Duodenal mucosa (tissue), 2 donors: ENCODE measurements around the gene C1orf56.
A peak's percentile ranks its signal among the peaks of the same experiment; 100 is the strongest.

Experiments used
- H3K27ac ChIP-seq: one replicate; pipeline ENCODE4 v1.7.0; 2013; ENCODE audit warnings: low read depth, low read length
- H3K27me3 ChIP-seq, 2 donors: one replicate each; pipeline ENCODE4 v1.7.0; 2013; ENCODE audit warnings: low read length in 2 of 2, control low read depth in 1 of 2; ENCODE audit not compliant: insufficient read depth in 2 of 2, control insufficient read depth in 1 of 2
- H3K36me3 ChIP-seq, 2 donors: one replicate each; pipeline ENCODE4 v1.7.0; 2013; ENCODE audit warnings: low read length in 2 of 2, control low read depth in 1 of 2; ENCODE audit not compliant: insufficient read depth in 2 of 2, control insufficient read depth in 1 of 2
- H3K4me1 ChIP-seq, 2 donors: one replicate each; pipeline ENCODE4 v1.7.0; 2013; ENCODE audit warnings: low read length in 2 of 2, control low read depth in 1 of 2; ENCODE audit not compliant: insufficient read depth in 2 of 2, control insufficient read depth in 1 of 2
- H3K4me3 ChIP-seq, 2 donors: one replicate each; pipeline ENCODE4 v1.7.0; 2013; ENCODE audit warnings: low read length in 2 of 2, low read depth in 1 of 2
- H3K9ac ChIP-seq, 2 donors: one replicate each; pipeline ENCODE4 v1.7.0; 2013; ENCODE audit warnings: low read length in 2 of 2, low read depth in 1 of 2
- H3K9me3 ChIP-seq, 2 donors: one replicate each; pipeline ENCODE4 v1.7.0; 2013; ENCODE audit warnings: low read length in 2 of 2, control low read depth in 1 of 2; ENCODE audit not compliant: control insufficient read depth in 1 of 2

Gene C1orf56

GRCh38 chr1:151006327-151007052 lies 41.1 kb upstream of the C1orf56 start, which contains the start of gene MINDY1:
TSS of gene MINDY1 (minus strand) at chr1:151006902. CDS start at chr1:151002617, 4,285 bp downstream.
- H3K9me3 ChIP-seq, result no peaks in the 10 kb centered on the region
- H3K9ac ChIP-seq, result peak within 1 kb of the TSS; percentile 92 to 93
- peak within 1 kb of the TSS; percentile 87 to 94 for H3K4me3 ChIP-seq
- no peaks in the 10 kb centered on the region for H3K27me3 ChIP-seq
- H3K36me3 ChIP-seq, result peaks cover 0 to 19% of the 10 kb centered on the region in 2 donors
- peaks cover 35 to 60% of the 10 kb centered on the region in 2 donors for H3K4me1 ChIP-seq
- peak within 1 kb of the TSS; percentile 82 for H3K27ac ChIP-seq

DNA sequence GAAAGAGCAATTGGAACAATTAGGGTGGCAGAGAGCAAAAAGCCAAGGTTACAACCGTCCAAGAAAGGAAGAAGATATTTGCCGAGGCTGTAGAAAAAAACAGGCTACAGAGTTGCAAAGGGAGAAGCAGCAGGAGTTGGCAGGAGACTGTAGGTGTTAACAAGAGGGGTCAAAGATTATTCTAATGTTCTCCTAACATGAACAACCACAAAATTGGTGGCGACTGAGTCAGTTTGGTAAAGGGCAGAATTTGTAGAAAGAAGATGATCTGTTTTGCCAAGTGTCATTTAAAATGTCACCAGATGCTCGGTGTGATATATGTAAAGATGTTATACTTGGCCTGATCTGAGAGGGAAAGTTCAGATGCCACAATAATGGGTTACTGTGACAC lies 39.7 kb upstream of the C1orf56 start:
- peaks cover 0 to 6% of the 10 kb centered on the region in 2 donors for H3K36me3 ChIP-seq
- no peaks in the 10 kb centered on the region for H3K9me3 ChIP-seq
- H3K27ac ChIP-seq, result peak overlapping the region; percentile 82
- peak overlapping the region; percentile 28 to 57 for H3K9ac ChIP-seq
- H3K27me3 ChIP-seq, result no peaks in the 10 kb centered on the region
- H3K4me3 ChIP-seq, result peak overlapping the region; percentile 87 to 94
- H3K4me1 ChIP-seq, result peaks cover 44 to 61% of the 10 kb centered on the region in 2 donors

- peaks cover 46 to 62% of the 10 kb centered on the region in 2 donors for H3K4me1 ChIP-seq
These were observed 39.0 kb upstream of the C1orf56 start, which contains the start of gene PRUNE1 for GRCh38 chr1:151008244-151009205. TSS of gene PRUNE1 (plus strand) at chr1:151008449. CDS start at chr1:151008633, 184 bp downstream.

DNA sequence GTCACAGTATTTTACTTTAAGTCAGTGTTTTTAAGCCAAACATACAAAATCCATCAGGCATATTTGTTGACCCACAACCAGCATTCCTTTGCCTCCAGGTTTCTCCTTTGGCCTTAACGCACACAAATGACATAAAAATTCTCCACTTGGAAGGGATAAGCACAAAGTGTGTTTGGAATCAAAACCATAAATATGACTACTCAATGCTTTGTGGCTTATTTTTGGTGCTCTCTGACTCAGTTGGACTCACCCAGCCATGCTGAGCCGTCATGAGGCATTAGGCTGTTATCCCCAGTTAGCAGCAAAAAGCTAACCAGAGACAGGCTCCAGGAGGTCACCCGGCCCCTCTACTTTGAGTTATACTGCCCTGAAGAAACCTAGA lies 38.4 kb upstream of the C1orf56 start:
- H3K36me3 ChIP-seq, result peaks cover 0 to 3% of the 10 kb centered on the region in 2 donors
- peaks cover 52 to 58% of the 10 kb centered on the region in 2 donors for H3K4me1 ChIP-seq
- H3K27ac ChIP-seq, result peak overlapping the region; percentile 22
- no peaks in the 10 kb centered on the region for H3K27me3 ChIP-seq
- H3K9me3 ChIP-seq, result no peaks in the 10 kb centered on the region
- H3K9ac ChIP-seq, result peak overlapping the region; percentile 92
- H3K4me3 ChIP-seq, result peak overlapping the region; percentile 87 to 94

More at GRCh38 chr1:151008244-151009205, 39.0 kb upstream of the C1orf56 start, which contains the start of gene PRUNE1:
- Histone ChIP-seq H3K27ac (peak within 1 kb of the TSS; percentile 82), H3K27me3 (no peaks in the 10 kb centered on the region), H3K9me3 (no peaks in the 10 kb centered on the region), H3K36me3 (peaks cover 0 to 3% of the 10 kb centered on the region in 2 donors), H3K4me3 (peak within 1 kb of the TSS; percentile 87 to 94), H3K9ac (peak within 1 kb of the TSS; percentile 92)

GRCh38 chr1:151009674-151010345 lies 37.7 kb upstream of the C1orf56 start:
- Histone ChIP-seq H3K27ac (no peak overlapping the region), H3K4me1 (peaks cover 55% of the 10 kb centered on the region in 2 donors), H3K9ac (peak overlapping the region; percentile 92), H3K9me3 (no peaks in the 10 kb centered on the region), H3K4me3 (peak overlapping the region; percentile 87 to 94), H3K36me3 (peaks cover 0 to 3% of the 10 kb centered on the region in 2 donors), H3K27me3 (no peaks in the 10 kb centered on the region)

- H3K4me1 ChIP-seq, result peaks cover 53 to 55% of the 10 kb centered on the region in 2 donors
These were observed 37.2 kb upstream of the C1orf56 start for GRCh38 chr1:151010346-151010726.

DNA sequence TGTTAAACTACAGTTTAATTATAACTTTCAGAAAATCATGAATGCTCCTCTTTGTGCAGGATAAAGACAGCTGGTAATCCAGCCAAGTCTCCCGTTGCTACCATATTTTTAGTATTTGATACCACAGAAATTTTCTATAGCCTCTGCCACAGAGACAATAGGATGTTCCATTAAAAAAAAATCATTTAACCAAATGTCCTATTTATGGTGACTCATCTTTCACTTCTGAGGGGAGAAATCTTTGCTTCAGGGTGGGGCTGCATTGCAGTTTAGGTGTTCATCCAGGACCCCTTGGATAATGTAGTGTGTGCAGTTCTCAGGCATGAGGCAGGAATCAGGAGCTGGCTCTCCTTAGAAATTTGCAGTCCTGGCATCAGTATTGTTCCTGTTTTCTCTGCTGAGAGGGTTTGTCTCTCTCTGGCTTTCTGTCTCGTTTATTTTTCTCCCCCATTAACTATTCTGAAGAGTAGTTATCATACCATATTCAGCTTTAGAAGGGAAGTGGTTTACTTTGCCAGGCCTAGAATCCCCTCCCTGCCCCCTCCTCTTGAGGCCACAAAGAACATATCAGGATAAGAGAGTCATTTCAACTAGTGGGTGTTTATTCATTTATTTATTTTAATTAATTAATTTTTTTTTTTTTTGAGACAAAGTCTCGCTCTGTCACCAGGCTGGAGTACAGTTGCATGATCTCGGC lies 36.2 kb upstream of the C1orf56 start:
- H3K27me3 ChIP-seq, result no peaks in the 10 kb centered on the region
- no peak overlapping the region for H3K9ac ChIP-seq
- no peak overlapping the region for H3K4me3 ChIP-seq
- H3K36me3 ChIP-seq, result peaks cover 0 to 3% of the 10 kb centered on the region in 2 donors
- no peak overlapping the region for H3K27ac ChIP-seq
- H3K4me1 ChIP-seq, result peaks cover 48 to 55% of the 10 kb centered on the region in 2 donors
- H3K9me3 ChIP-seq, result no peaks in the 10 kb centered on the region

More at GRCh38 chr1:151010346-151010726, 37.2 kb upstream of the C1orf56 start:
- H3K4me3 ChIP-seq, result no peak overlapping the region
- no peaks in the 10 kb centered on the region for H3K27me3 ChIP-seq
- H3K36me3 ChIP-seq, result peaks cover 0 to 3% of the 10 kb centered on the region in 2 donors
- H3K27ac ChIP-seq, result no peak overlapping the region
- H3K9ac ChIP-seq, result no peak overlapping the region
- H3K9me3 ChIP-seq, result no peaks in the 10 kb centered on the region

GRCh38 chr1:151012684-151013471 lies 34.7 kb upstream of the C1orf56 start:
- Histone ChIP-seq H3K9ac (peak overlapping the region in 1 of 2 donors; percentile 8), H3K27me3 (no peaks in the 10 kb centered on the region), H3K36me3 (peaks cover 2 to 4% of the 10 kb centered on the region in 2 donors), H3K9me3 (no peaks in the 10 kb centered on the region), H3K4me1 (peaks cover 36 to 44% of the 10 kb centered on the region in 2 donors), H3K4me3 (peak overlapping the region in 1 of 2 donors; percentile 12), H3K27ac (peak overlapping the region; percentile 61)
